GM18909 (cell line): ENCODE results near the gene GOSR1.
"Not testable (repeated sequence)": the region's sequence is repeated elsewhere in the genome, so short reads cannot be mapped to it uniquely, and the experiment has no call there.

Source experiments
- ATAC-seq: cut with Tn5 transposase; IDR thresholded peaks from one replicate; pipeline ENCODE4 v1.9.1; 2021; ENCODE audit warnings: mild to moderate bottlenecking; ENCODE audit not compliant: unreplicated experiment, poor library complexity

Gene GOSR1

DNA sequence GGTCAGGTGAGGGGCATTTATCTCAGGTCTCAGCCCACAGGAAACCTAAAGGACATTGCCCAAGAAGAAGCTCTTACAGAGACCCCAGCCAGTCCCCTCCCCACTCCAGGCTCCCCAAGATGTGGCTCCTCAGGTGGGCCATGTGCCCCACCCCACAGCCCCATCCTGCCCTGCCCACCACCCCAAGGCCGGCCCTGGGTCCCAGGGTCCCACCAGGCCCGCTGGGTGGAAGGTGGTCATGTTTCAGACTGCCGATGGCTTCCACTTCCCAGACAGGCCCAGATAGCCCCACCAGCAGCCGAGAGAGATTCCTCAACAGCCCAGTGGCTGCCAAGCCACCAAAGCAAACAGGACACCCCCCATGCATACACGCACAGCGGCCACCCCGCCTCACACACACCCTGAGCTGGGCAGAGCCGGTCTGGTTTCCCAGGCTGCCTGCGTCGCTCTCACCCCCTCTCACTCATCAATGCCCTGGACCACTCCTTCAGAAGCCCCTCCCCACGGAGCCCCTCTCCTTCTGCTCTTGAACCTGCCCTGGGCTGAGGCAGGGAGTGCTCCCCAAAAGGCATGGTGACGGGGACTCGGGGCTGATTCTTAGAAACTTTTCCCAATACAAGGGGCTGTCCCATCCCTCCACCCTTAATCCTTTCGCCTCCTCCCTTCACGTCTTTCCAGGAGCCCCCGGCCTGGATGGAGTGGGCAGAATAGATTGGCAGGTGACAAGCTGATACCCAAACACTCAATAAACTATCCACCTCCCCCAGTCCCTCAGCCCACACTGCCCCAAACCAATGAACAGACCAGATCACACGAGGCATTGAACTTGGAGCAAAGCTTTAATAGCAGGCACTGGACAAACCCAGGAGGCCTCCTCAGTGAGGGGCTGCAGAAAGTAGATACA is 95.7 kb downstream of the GOSR1 start:
- ATAC-seq: not testable (repeated sequence)

DNA sequence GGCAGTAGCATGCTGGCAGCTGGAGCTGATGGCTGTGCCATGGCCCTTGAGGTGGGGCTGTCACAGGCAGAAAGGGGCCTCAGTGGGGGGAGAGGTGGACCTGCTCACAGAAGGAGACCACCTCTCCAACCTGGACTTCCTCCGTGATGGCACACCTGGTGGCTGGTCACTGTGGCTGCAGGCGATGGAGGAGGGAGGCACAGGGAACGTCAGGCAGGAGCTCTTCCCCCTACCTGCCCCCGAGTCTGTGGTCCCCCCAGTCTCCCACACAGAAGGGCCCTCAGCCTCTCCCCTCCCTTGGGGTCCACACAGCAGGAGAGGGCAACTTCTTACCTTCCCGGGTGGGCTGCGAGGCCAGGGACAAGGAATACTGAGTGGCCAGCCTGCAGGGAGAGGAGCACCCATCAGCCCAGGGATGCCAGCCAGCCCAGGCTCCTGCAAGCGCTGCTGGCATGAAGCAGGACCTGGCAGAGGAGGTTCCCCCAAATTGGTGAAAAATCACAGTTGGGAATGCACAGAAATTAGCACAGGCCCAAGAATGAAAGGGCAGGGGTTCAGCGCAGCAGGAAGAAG is 96.5 kb downstream of the GOSR1 start:
- ATAC-seq: no peak

DNA sequence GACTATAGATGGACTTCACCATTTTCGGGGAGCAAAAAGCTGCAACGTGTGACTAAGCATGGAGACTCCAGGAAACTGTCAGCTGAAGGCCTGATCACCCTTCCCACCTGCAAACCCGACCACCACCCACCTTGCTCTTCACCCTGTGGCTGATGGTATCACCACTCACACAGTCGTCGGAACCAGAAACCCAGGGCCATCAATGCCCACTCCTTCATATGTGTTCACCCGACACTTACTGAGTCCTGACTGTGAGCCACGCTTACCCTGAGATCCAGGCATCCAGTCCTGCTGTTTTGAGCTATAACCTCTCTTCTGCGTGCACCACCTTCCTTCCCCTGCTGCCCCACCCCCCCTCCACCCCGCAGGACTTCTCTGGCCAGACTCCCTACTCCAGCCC is 97.1 kb downstream of the GOSR1 start:
- ATAC-seq: not testable (repeated sequence)

DNA sequence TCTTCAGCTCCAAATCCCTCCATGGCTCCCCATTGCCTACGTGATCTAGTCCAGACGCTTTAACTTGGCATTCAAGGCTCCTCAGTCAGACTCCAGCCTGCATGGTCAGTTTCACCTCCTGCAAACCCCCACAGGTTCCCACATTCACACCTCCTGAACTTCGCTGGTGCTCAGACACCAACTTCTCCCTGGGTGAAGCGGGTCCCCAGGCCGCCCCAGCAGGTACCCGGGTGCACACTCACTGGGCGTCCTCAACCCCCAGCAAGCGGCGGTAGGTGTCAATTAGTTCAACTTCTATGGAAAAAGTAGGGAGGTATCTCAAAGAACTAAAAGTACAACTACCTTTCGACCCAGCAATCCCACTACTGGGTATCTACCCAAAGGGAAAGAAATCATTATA is 97.6 kb downstream of the GOSR1 start:
- ATAC-seq: not testable (repeated sequence)

DNA sequence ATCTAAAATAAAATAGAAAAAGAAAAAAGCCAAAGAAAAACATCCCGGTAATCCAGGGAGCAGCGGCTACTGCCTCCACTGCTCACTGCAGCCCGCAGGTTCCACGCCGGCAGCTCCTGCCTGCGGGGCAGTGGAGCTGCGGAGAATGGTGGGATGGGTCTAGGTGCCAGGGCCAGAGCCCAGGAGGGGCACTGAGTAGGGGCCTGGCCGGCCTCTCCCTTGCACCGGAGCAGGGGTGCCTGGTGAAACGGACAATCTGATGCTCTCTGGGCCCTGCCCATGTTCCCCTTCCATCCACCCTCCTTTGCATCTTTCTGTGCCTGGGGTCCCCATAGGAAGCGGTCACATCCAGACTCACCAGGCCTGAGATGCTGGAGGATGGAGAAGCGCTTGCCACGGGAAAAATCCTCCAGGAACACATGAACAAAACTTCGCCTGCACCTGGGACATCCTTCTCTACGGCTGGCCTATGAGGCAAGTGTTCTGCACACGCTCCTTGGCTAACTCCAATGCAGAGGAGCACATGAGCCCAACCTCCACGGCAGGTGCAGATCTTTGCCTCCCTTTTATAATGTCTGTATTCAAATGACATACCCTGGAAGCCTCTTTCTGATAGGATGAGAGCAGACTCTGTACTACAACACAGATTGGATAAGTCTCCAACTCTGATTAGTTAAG is 98.6 kb downstream of the GOSR1 start:
- ATAC-seq: not testable (repeated sequence)

DNA sequence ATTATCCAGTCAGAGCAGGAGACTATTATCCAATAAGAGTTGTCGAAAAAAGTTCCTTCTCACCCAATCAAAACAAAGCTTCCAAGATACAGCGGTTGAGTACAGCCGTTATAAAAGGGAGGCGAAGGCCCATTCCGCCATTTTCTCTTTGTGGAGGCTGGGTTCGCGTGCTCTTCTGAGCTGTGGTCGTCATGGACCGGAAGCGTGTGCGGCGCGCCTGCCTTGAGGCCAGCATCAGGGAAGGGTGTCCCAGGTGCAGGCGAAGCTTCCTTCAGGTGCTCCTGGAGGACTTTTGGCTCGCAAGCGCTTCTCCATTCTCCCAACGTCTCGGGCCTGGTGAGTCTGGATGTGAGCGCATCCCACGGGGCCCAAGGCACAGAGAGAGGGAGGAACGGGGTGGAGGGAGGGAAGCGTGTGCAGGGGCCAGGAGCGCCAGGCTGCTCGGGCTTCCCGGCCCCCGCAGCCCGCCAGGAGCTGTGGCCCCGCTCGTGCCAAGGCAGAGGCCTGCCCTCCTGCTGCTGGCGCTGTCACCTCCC is 99.2 kb downstream of the GOSR1 start:
- no peak for ATAC-seq
